ENCODE data around the gene OSBPL3. TPM values are rescaled to one million over a fixed set of nuclear protein-coding genes. Genes with fewer than 3 reads are reported as not detected.

Gene OSBPL3
- total and polyA plus RNA-seq, 2 donors (not counting 1 experiment from before 2014, with no cell fraction given): 22.7 to 70.2 TPM

DNA sequence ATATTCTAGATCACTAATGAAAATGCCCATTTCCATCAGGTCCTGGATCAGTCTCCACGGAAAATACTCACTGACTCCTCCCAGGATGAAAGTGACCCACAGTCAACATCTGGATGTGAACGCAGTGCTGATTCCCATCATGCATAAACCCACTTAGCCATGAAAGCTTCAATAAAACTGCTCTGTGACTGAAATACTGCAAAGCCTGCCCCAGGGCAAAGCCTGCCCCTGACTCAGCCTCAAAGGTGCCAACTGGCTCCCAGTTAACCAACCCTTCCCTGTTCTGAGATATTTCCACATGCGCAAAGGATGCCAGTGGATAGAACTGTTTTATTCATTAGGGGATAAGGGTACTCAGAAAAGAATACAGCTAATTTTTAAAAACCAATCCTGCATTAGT lies 24.0 kb downstream of the OSBPL3 start:
- Histone ChIP-seq H3K27ac (ENCODE audit: insufficient read depth, low read length) (no peak overlapping the region), H3K4me3 (replicated peaks in 1 of 4; ENCODE audit: control extremely low read depth in 1 of 4, insufficient read depth in 1 of 4, low read depth in 3 of 4, low read length in 4 of 4) (no peak overlapping the region), H4K20me1 (ENCODE audit: control insufficient read depth, extremely low read depth, insufficient read depth, low read length) (no peaks in the 10 kb centered on the region), H3K36me3 (ENCODE audit: control insufficient read depth, insufficient read depth, low read length) (no peaks in the 10 kb centered on the region), H2AFZ (ENCODE audit: low read length) (no peak overlapping the region), H3K79me2 (ENCODE audit: control insufficient read depth, insufficient read depth, low read length) (peaks cover 64% of the 10 kb centered on the region), H3K4me2 (ENCODE audit: extremely low read depth, insufficient read depth, low read length) (no peak overlapping the region), H3K4me1 (ENCODE audit: control insufficient read depth, extremely low read depth, insufficient read depth, low read length) (no peaks in the 10 kb centered on the region), H3K27me3 (ENCODE audit: control insufficient read depth, insufficient read depth, low read length) (no peaks in the 10 kb centered on the region), H3K9ac (ENCODE audit: insufficient read depth, low read length) (no peak overlapping the region), H3K9me3 (ENCODE audit: control insufficient read depth, insufficient read depth, low read depth, low read length) (no peaks in the 10 kb centered on the region)
- DNase-seq (ENCODE audit: low read depth in 2 of 2): no peak
- TF ChIP-seq, protein P1, sequence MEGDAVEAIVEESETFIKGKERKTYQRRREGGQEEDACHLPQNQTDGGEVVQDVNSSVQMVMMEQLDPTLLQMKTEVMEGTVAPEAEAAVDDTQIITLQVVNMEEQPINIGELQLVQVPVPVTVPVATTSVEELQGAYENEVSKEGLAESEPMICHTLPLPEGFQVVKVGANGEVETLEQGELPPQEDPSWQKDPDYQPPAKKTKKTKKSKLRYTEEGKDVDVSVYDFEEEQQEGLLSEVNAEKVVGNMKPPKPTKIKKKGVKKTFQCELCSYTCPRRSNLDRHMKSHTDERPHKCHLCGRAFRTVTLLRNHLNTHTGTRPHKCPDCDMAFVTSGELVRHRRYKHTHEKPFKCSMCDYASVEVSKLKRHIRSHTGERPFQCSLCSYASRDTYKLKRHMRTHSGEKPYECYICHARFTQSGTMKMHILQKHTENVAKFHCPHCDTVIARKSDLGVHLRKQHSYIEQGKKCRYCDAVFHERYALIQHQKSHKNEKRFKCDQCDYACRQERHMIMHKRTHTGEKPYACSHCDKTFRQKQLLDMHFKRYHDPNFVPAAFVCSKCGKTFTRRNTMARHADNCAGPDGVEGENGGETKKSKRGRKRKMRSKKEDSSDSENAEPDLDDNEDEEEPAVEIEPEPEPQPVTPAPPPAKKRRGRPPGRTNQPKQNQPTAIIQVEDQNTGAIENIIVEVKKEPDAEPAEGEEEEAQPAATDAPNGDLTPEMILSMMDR (conservative IDR thresholded peaks at IDR 0.05 in 1 of 2, IDR thresholded peaks at IDR 0.05 in 1 of 2; ENCODE audit: low read depth in 1 of 2, low read length in 2 of 2): no peak
- no peak for TF ChIP-seq EZH2 (IDR thresholded peaks at IDR 0.05; ENCODE audit: low read length, missing control alignments)

DNA sequence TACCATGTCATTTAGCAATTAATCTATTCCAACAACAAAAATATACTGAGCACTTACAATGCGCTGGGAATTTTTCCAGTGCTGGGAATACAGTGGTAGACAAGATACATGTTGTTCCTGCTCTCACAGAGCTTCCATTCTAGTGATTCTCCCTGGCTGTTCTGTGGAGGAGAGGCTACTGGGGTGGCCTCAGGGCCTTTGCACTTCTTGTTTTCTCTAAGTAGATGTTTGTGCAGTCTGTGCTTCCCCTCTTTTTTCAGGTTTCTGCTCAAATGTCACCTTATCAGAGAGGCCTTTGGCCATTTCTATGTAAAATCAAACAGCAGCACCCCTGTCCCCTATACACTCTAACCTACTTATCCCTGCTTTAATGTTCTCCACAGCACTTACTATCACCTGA lies 24.7 kb downstream of the OSBPL3 start:
- Histone ChIP-seq H3K9ac (ENCODE audit: insufficient read depth, low read length) (no peak overlapping the region), H3K9me3 (ENCODE audit: control insufficient read depth, insufficient read depth, low read depth, low read length) (no peaks in the 10 kb centered on the region), H3K79me2 (ENCODE audit: control insufficient read depth, insufficient read depth, low read length) (peaks cover 62% of the 10 kb centered on the region), H3K4me1 (ENCODE audit: control insufficient read depth, extremely low read depth, insufficient read depth, low read length) (no peaks in the 10 kb centered on the region), H3K27me3 (ENCODE audit: control insufficient read depth, insufficient read depth, low read length) (no peaks in the 10 kb centered on the region), H3K4me3 (replicated peaks in 1 of 4; ENCODE audit: control extremely low read depth in 1 of 4, insufficient read depth in 1 of 4, low read depth in 3 of 4, low read length in 4 of 4) (no peak overlapping the region), H4K20me1 (ENCODE audit: control insufficient read depth, extremely low read depth, insufficient read depth, low read length) (no peaks in the 10 kb centered on the region), H2AFZ (ENCODE audit: low read length) (no peak overlapping the region), H3K4me2 (ENCODE audit: extremely low read depth, insufficient read depth, low read length) (no peak overlapping the region), H3K36me3 (ENCODE audit: control insufficient read depth, insufficient read depth, low read length) (no peaks in the 10 kb centered on the region), H3K27ac (ENCODE audit: insufficient read depth, low read length) (no peak overlapping the region)
- no peak for DNase-seq (ENCODE audit: low read depth in 2 of 2)
- no peak for TF ChIP-seq EZH2 (IDR thresholded peaks at IDR 0.05; ENCODE audit: low read length, missing control alignments)
- TF ChIP-seq, protein P1 (conservative IDR thresholded peaks at IDR 0.05 in 1 of 2, IDR thresholded peaks at IDR 0.05 in 1 of 2; ENCODE audit: low read depth in 1 of 2, low read length in 2 of 2): no peak

DNA sequence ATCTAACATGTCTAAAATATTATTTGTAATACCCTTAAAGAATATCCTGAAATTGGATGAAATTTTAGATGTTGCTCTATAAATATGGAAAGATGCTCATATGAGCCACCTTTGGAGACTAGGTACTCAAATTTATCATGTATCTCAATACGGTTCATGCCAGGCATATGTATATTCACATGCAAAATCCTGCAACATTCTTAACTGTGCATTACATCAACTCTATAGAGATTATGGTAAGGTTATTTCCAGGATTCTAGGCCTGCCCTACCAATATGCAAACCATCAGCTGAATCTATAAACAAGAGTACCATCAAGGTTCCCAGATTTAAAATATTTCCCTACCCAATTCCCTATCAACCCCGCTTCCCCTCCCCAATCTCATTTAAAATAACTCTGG lies 27.5 kb downstream of the OSBPL3 start:
- TF ChIP-seq, protein P1 (conservative IDR thresholded peaks at IDR 0.05 in 1 of 2, IDR thresholded peaks at IDR 0.05 in 1 of 2; ENCODE audit: low read depth in 1 of 2, low read length in 2 of 2): no peak
- no peak for TF ChIP-seq EZH2 (IDR thresholded peaks at IDR 0.05; ENCODE audit: low read length, missing control alignments)
- Histone ChIP-seq H3K27me3 (ENCODE audit: control insufficient read depth, insufficient read depth, low read length) (no peaks in the 10 kb centered on the region), H3K27ac (ENCODE audit: insufficient read depth, low read length) (no peak overlapping the region), H3K4me1 (ENCODE audit: control insufficient read depth, extremely low read depth, insufficient read depth, low read length) (no peaks in the 10 kb centered on the region), H3K36me3 (ENCODE audit: control insufficient read depth, insufficient read depth, low read length) (no peaks in the 10 kb centered on the region), H3K4me3 (replicated peaks in 1 of 4; ENCODE audit: control extremely low read depth in 1 of 4, insufficient read depth in 1 of 4, low read depth in 3 of 4, low read length in 4 of 4) (no peak overlapping the region), H3K9me3 (ENCODE audit: control insufficient read depth, insufficient read depth, low read depth, low read length) (no peaks in the 10 kb centered on the region), H4K20me1 (ENCODE audit: control insufficient read depth, extremely low read depth, insufficient read depth, low read length) (no peaks in the 10 kb centered on the region), H3K79me2 (ENCODE audit: control insufficient read depth, insufficient read depth, low read length) (peaks cover 56% of the 10 kb centered on the region), H2AFZ (ENCODE audit: low read length) (no peak overlapping the region), H3K9ac (ENCODE audit: insufficient read depth, low read length) (no peak overlapping the region), H3K4me2 (ENCODE audit: extremely low read depth, insufficient read depth, low read length) (no peak overlapping the region)
- DNase-seq (ENCODE audit: low read depth in 2 of 2): no peak

Data from fibroblast of lung (primary cell).